GM12801 (cell line): ENCODE results near the gene RPS6KA2.

Experiments used
- CTCF ChIP-seq: IDR thresholded peaks from one replicate; pipeline ENCODE4 v1.5.1; 2011; ENCODE audit warnings: control low read depth; ENCODE audit not compliant: insufficient read length; ENCODE audit errors: extremely low read depth

Gene RPS6KA2

GRCh38 chr6:166551754-166552495 lies 75.1 kb downstream of the RPS6KA2 start:
- TF ChIP-seq CTCF: no peak

GRCh38 chr6:166546653-166547052 lies 80.4 kb downstream of the RPS6KA2 start:
- no peak for TF ChIP-seq CTCF

DNA sequence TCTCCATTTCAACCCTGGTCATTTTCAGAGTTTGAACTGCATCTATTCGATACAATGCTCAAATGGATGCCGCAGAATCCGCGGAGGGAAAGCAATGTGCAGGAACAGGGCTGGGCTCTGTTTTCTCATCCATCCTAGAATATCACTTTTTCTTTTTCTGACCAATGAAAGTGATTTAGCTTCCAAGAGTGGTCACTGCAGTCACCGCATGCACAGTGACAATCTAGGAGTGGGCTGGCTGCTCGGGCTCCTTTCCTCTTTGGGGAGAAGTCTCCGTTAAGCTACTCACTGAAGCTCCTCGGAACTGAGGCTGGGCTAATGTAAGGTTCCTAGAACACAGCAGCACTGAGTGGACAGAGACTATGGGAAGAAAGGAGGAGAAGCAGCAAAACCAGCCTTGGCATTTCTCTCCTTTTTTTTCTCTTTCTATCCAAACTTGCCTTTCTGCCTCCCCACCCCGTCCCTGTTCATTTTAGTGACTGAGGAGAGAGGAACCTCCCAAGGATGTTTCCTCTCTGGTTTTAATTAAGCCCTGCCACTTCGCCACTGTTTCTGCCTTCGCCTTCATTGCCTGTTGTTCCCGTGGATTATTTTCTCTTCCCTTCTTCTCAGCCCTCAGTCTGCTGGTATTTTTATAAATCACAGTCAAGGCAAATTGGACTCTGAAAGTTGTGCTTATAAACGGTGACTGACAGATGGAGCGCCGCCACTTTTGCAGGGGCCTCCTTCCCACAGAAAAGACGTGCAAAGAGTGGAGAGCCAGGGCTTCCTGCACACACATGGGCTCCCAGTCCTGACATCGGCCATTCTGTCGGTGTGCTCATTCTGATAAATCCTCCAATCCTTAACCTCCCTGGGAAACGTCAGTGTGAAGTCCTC lies 81.7 kb downstream of the RPS6KA2 start:
- TF ChIP-seq CTCF: no peak

DNA sequence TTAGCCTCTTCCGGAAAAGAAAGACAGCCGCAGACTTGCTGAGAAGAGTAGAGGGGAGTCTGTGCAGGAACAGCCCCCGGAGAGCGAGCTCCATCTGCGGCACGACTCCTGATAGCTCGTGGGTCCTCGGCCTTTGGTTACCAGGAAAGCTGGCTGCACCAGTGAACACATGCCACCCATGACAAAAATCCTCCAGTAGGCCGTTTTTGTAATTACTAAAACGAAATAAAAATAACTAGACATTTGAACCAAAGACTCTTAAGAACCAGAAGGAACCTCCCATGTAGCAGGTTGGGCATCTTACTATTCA lies 82.8 kb downstream of the RPS6KA2 start:
- TF ChIP-seq CTCF: no peak

- no peak for TF ChIP-seq CTCF
Observed at GRCh38 chr6:166543603-166544295, 83.3 kb downstream of the RPS6KA2 start.

GRCh38 chr6:166542580-166542912 lies 84.5 kb downstream of the RPS6KA2 start:
- TF ChIP-seq CTCF: no peak

DNA sequence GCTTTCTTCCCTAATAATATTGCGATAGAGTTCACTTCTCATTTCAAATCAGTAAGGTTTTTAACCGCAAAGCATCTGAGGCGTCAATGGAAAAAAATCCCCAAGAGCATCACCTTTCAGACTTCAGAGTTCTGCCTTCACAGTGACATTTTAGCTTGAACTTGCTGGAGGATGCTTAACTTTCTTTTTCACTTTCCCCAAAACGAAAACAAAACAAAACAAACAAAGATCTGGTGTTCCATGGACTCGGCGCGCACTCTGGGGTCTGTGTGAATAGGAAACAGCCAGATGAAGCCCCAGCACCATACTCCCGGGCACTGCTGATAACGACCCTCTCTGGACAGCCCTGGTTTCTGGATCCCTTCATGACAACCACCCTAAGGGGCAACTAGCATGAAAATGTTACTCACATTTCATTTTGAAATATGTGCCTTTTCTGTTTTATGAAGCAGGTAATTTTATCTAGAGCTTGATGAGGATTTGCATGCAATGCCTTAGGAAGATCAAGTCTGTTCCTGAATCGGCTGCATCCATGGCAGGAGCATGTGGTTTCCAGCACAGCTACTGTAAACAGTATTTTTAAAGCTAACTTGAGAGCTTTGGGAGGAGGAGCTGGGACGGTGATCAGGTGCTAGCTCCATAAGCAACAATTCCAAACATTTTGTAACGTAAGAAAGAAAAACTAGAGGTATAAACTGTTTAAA lies 85.0 kb downstream of the RPS6KA2 start:
- TF ChIP-seq CTCF: no peak
